ENCODE results near the gene FRAS1.
"Not testable (repeated sequence)": the region's sequence is repeated elsewhere in the genome, so short reads cannot be mapped to it uniquely, and the experiment has no call there.

The FRAS1 gene

DNA sequence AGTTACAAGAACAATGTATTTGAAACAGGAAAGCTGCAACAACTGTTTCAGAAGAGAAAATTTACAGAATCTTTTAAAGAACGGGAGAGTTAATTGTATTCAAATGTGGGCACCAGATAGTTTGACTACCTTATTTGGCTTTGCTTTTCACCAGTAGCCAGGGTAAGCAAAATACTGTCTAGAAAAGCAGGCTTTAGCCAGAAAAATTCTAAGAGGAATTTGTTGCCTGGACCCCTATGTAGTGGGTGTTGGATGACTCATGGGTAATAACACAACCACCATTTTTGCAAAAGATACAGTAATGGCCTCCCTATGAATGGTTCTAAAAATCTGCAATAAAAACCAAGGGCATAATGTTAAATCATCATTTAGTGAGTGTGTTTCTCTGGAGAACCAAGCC is 261.0 kb downstream of the FRAS1 start:
- TF ChIP-seq, protein P1, sequence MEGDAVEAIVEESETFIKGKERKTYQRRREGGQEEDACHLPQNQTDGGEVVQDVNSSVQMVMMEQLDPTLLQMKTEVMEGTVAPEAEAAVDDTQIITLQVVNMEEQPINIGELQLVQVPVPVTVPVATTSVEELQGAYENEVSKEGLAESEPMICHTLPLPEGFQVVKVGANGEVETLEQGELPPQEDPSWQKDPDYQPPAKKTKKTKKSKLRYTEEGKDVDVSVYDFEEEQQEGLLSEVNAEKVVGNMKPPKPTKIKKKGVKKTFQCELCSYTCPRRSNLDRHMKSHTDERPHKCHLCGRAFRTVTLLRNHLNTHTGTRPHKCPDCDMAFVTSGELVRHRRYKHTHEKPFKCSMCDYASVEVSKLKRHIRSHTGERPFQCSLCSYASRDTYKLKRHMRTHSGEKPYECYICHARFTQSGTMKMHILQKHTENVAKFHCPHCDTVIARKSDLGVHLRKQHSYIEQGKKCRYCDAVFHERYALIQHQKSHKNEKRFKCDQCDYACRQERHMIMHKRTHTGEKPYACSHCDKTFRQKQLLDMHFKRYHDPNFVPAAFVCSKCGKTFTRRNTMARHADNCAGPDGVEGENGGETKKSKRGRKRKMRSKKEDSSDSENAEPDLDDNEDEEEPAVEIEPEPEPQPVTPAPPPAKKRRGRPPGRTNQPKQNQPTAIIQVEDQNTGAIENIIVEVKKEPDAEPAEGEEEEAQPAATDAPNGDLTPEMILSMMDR (conservative IDR thresholded peaks at IDR 0.05; ENCODE audit: low read depth, low read length): no peak
- no peak overlapping the region for H3K4me3 ChIP-seq (ENCODE audit: low read depth, low read length)
- DNase-seq (ENCODE audit: low read depth): no peak

DNA sequence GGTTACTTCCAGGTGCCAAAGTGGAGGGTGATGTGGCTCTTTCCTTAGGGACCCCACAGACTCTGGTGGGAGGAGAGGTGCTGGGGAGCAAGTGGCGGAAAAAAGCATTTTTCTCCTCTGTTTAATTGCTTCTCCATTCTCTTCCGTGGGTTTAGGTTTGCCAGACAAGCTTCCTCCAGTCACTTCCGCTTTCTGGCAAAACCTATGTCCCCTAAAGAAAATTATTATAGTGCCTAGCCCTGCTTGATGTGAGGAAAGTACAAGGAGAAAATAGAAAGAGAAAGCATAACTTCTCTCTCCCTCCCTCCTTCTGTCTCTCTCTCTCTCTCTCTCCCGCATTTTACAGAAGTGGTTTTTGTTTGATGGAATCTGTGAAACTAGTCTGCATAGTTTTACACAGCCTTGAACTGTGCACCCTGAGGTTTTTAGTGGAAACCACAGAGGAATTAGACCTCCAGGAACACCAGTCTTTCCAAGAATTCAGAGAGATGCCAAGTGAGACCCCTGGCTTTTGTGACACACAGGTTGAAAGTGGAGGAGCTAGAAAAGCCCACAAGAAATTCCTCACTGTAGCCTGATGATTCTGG is 263.3 kb downstream of the FRAS1 start:
- no peak overlapping the region for H3K4me3 ChIP-seq (ENCODE audit: low read depth, low read length)
- TF ChIP-seq, protein P1 (conservative IDR thresholded peaks at IDR 0.05; ENCODE audit: low read depth, low read length): no peak
- DNase-seq (ENCODE audit: low read depth): peak; percentile 46

DNA sequence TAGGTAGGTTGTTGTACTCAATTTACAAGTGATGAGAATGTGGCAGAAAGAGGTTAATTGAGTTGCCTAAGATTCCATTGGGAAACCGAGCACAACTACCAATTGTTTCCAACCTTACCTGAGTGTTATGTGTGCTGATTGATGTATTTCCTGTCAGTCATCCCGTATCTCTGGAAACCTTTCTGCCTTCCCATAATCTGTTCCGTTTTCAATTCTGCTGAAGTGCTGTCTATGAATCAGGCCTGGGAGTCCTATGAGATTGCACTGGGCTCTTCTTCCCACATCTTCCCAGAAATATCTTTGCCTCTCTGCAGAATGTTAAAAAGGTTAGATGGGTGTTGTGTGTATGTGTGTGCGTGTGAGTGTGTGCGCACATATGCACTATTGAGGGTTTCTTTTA is 264.9 kb downstream of the FRAS1 start:
- H3K4me3 ChIP-seq (ENCODE audit: low read depth, low read length): no peak overlapping the region
- TF ChIP-seq, protein P1 (conservative IDR thresholded peaks at IDR 0.05; ENCODE audit: low read depth, low read length): no peak
- DNase-seq (ENCODE audit: low read depth): no peak

DNA sequence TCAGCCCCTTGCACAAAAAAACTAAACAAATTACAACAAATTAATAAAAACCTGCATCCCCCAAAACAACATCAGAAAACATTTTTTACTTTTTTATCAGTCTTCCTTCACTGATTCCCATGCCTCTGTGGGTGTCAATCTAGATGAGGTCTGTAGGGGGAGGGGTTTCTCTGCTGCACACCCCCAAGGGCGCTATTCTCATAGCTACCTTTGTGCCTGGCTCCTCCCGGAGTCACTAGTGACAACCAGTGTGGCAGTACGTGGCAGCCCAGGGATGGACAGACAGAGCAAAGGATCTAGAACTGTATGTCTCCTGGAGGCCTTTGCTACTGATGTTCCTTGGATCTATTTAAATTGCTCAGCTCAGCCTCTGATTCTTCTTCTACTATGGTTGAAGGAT is 266.3 kb downstream of the FRAS1 start:
- no peak for DNase-seq (ENCODE audit: low read depth)
- TF ChIP-seq, protein P1 (conservative IDR thresholded peaks at IDR 0.05; ENCODE audit: low read depth, low read length): no peak
- H3K4me3 ChIP-seq (ENCODE audit: low read depth, low read length): no peak overlapping the region

DNA sequence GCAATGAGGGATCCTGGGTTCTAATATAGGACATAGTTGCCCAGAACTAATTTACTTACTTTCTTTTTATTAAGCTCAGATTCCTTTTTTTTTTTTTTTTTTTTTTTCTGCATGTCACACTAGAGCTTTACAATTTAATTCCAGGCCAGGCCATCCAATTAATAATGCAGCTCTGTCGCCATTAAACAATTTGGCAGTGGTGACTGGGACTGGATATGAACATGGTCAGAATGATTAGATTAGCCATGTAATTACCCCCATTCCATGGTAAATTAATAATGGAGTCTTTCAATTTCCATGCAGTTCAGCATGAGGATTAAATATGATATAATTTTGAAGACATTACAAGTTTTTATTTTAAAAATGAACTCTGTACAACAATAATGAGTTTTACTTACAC is 267.5 kb downstream of the FRAS1 start:
- DNase-seq (ENCODE audit: low read depth): no peak
- TF ChIP-seq, protein P1 (conservative IDR thresholded peaks at IDR 0.05; ENCODE audit: low read depth, low read length): no peak
- no peak overlapping the region for H3K4me3 ChIP-seq (ENCODE audit: low read depth, low read length)

DNA sequence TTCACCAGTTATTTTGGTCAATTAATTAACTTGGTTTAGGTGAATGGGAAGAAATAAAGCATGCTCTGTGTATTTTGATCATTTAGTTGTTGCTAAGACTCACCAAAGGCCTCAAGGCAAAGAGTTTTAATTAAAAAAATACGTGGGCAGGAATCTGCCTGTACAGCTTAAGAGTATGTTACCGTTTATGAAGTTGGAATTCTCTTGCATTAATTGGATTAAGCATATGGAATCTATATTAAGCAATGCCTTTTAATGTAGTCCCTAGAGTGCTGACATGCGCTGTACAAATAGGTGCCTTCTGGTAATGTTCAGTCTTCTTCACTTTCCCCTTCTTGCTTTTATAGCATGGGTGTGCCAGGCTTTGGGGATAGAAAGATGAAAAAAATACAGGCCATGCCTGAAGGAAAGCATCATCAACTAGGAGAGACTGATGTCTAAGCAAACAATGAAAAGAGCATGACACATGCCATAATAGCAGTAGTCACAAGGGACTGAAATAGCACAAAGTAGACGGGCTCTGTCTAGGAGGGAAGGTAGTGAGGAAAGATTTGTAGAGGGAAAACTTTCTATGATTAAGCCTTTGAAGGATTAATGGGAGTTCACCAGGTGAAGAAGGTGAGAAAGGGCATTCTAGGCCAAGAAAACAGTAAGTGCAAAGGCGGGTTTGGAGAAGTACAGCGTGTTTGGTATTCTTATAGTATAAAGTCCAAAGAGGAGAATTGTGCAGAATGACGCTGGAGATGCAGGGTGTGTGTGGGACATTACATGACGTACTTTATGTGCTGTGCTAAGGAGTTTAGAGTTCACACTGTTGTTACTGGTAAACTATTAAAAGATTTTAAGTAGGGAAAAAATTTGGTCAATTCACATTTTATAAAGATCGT is 268.4 kb downstream of the FRAS1 start:
- DNase-seq (ENCODE audit: low read depth): no peak
- H3K4me3 ChIP-seq (ENCODE audit: low read depth, low read length): no peak overlapping the region
- TF ChIP-seq, protein P1 (conservative IDR thresholded peaks at IDR 0.05; ENCODE audit: low read depth, low read length): no peak

DNA sequence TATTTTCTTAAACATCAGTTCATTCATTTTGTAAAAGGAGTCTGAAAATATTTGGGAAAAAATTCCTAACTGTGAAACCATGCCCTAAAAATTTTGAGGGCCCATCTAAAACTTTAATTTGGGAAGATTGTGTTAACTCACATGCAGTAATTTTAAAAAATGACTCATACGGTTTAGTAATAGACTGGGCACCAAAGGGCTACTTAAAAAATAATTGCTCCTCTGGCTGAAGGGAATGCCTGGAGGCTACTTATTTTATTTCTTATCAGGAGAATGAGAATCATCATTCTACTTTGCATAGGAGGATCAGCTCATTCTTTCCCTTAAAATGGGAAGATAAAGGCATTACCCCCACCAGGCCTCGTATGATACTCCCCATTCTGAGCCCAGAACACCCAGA is 271.5 kb downstream of the FRAS1 start:
- not testable (repeated sequence) for DNase-seq (ENCODE audit: low read depth); H3K4me3 ChIP-seq (ENCODE audit: low read depth, low read length)

Measured in choroid plexus epithelial cell (primary cell).